IPS-18c (cell line): Measurements from ENCODE around the gene MBTPS1.

Source experiments
- H3K4me3 ChIP-seq: 2 replicates; pipeline ENCODE4 v1.7.0; 2013; ENCODE audit warnings: low read depth, mild to moderate bottlenecking, low read length, moderate library complexity; ENCODE audit not compliant: insufficient read depth
- H3K9me3 ChIP-seq: one replicate; pipeline ENCODE4 v1.6.1; 2013; ENCODE audit warnings: mild to moderate bottlenecking, low read length, moderate library complexity; ENCODE audit not compliant: control insufficient read depth, insufficient read depth

The MBTPS1 gene

GRCh38 chr16:84110527-84110926, 6.2 kb downstream of the MBTPS1 start:
- Histone ChIP-seq H3K9me3 (no peaks in the 10 kb centered on the region), H3K4me3 (no peak overlapping the region)

- Histone ChIP-seq H3K4me3 (no peak overlapping the region), H3K9me3 (no peaks in the 10 kb centered on the region)
Measured at GRCh38 chr16:84109598-84110335, 7.0 kb downstream of the MBTPS1 start.

GRCh38 chr16:84107921-84108320, 8.8 kb downstream of the MBTPS1 start:
- H3K9me3 ChIP-seq: no peaks in the 10 kb centered on the region
- no peak overlapping the region for H3K4me3 ChIP-seq

DNA sequence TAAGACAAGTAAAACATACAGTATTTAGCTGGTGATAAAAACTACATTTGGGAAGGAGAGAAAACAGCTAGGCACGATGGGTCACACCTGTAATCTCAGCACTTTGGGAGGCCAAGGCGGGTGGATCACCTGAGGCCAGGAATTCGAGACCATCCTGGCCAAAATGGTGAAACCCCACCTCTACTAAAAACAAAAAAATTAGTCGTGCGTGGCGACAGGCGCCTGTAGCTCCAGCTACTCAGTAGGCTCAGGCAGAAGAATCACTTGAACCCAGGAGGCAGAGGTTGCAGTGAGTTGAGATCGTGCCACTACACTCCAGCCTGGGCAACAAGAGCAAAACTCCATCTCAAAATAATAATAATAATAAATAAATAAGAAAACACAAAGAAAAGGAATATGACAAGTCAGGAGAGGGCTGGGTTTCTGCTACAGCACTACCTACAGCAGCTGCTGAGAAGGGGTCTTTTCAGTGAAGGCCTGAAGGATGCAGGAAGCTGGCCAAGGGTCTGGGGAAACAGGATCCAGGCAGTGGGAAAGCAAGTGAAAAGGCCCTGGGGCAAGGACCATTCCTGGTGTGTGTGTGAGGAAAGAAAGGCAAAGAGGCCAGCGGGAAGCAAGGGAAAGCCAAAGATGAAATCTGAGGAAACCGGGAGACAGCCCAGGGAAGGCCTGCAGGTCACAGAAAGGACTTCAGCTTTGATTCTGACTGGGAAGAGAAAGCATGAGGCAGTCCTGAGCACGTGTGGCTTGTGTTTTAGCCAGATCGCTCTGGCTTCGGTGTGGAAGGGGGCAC, 10.6 kb downstream of the MBTPS1 start:
- Histone ChIP-seq H3K9me3 (no peaks in the 10 kb centered on the region), H3K4me3 (no peak overlapping the region)

DNA sequence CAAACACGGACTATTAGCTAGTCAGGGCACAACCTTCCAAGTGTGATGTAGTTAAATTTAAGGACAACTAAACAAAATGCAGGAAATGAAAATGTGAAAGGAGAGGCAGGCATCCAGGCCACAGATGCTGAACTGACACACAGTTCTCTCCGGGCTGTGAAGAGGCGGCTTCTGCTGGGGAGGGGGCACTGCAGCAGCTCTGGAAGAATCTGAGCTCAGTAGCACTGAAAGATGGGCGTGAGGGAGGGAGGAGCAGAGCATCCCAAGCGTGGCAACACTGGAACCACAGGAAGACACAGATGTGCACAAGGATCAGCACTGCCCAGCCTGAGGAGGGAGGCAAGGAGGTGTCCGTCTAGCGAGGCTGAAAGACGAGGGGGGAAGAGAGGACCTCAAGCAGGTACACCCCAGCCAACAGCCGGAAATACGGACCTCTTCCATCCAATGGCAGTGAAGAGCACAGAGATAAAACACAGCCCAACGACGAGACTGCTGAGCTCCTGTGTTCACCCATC, 11.4 kb downstream of the MBTPS1 start:
- Histone ChIP-seq H3K9me3 (no peaks in the 10 kb centered on the region), H3K4me3 (no peak overlapping the region)

DNA sequence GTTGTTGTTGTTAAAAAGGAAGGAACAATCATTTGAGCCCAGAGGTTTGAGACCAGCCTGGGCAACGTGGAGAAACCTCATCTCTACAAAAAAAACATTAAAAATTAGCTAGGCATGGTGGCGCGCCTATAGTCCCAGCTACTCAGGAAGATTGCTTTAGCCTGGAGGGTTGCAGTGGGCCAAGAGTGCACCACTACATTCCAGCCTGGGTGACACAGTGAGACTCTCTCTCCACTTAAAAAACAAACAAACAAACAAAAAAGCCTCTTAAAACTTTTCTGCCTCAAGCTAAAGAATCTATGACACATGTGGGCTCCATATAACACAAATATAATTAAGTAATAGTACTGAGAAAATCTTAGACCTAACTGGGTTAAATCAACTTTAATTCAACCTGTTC, 12.5 kb downstream of the MBTPS1 start:
- no peak overlapping the region for H3K4me3 ChIP-seq

GRCh38 chr16:84103678-84104077, 13.1 kb downstream of the MBTPS1 start:
- H3K9me3 ChIP-seq: no peaks in the 10 kb centered on the region
- no peak overlapping the region for H3K4me3 ChIP-seq

More for the DNA sequence above, 12.5 kb downstream of the MBTPS1 start:
- H3K9me3 ChIP-seq: no peaks in the 10 kb centered on the region

DNA sequence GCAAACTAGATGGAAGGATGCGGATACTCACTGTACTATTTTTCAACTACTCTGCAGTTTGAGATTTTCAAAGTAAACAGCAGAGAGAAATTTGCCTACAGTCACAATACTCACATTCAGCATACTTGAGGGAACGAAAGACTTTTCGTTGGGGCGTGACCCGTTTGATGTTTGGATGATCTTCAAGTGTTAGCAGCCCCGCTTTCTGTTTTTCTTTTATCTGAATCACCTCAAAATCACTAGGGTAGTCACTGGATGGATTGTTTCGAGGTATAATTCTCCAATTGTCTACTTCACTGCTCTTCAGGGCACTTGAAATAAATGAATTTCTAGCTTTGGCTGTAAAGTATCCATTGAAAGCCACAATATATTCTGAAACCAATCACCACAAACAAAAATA, 17.8 kb downstream of the MBTPS1 start:
- H3K4me3 ChIP-seq: no peak overlapping the region
- no peaks in the 10 kb centered on the region for H3K9me3 ChIP-seq

- H3K9me3 ChIP-seq: no peaks in the 10 kb centered on the region
- H3K4me3 ChIP-seq: no peak overlapping the region
Measured at GRCh38 chr16:84096447-84097005, 20.2 kb downstream of the MBTPS1 start.

DNA sequence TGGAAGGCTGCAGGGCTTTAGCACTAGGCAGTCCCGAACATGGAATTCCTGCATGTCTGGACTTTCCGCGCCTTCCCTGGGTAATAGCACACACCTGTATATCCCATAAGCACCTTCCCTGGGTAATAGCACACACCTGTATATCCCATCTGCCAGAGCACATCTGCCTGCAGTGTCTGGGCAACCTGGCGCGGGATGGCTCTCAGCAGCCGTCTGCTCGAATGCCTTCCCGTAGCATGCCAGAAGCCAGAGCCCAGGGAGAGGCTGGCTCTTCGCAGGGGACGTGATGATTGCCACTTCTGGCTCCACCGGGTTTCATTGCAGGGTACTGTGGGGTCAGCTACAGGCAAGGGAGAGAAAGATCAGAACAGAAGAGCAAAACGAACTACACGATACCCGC, 21.3 kb downstream of the MBTPS1 start:
- no peak overlapping the region for H3K4me3 ChIP-seq
- no peaks in the 10 kb centered on the region for H3K9me3 ChIP-seq

- Histone ChIP-seq H3K4me3 (no peak overlapping the region), H3K9me3 (no peaks in the 10 kb centered on the region)
Measured at GRCh38 chr16:84093879-84094270, 22.9 kb downstream of the MBTPS1 start.

- H3K4me3 ChIP-seq: no peak overlapping the region
- no peaks in the 10 kb centered on the region for H3K9me3 ChIP-seq
Measured at GRCh38 chr16:84093120-84093878, 23.4 kb downstream of the MBTPS1 start.

GRCh38 chr16:84091460-84091859, 25.3 kb downstream of the MBTPS1 start:
- H3K9me3 ChIP-seq: no peaks in the 10 kb centered on the region
- H3K4me3 ChIP-seq: no peak overlapping the region

- no peak overlapping the region for H3K4me3 ChIP-seq
- H3K9me3 ChIP-seq: no peaks in the 10 kb centered on the region
Measured at GRCh38 chr16:84090211-84090610, 26.5 kb downstream of the MBTPS1 start.

- H3K4me3 ChIP-seq: no peak overlapping the region
Measured at GRCh38 chr16:84088695-84089395, 27.9 kb downstream of the MBTPS1 start.

GRCh38 chr16:84087466-84088151, 29.1 kb downstream of the MBTPS1 start:
- H3K4me3 ChIP-seq: no peak overlapping the region
- no peaks in the 10 kb centered on the region for H3K9me3 ChIP-seq

More at GRCh38 chr16:84088695-84089395, 27.9 kb downstream of the MBTPS1 start:
- no peaks in the 10 kb centered on the region for H3K9me3 ChIP-seq
